BJ (cell line): ENCODE results near the gene MGAT4B. TPM values are rescaled to one million over a fixed set of nuclear protein-coding genes. Genes with fewer than 3 reads are reported as not detected.
A peak's percentile ranks its signal among the peaks of the same experiment; 100 is the strongest.

Experiments
- CTCF ChIA-PET: fragments of 350-600 bp; formaldehyde crosslinking; extraction: SDS; loops from one replicate; lab custom pipeline; 2021; ENCODE audit warnings: antibody characterized with exemption, inconsistent platforms; lab: Yijun Ruan, JAX
- POLR2A ChIA-PET: fragments of 300-600 bp; sonication (Branson Sonifier 250); formaldehyde crosslinking; extraction: SDS; loops from one replicate; lab custom pipeline; 2021; ENCODE audit warnings: antibody characterized with exemption; lab: Charles Lee
- DNase-seq: peaks from one replicate; pipeline ENCODE4 v3.0.0-alpha.2; 2011; ENCODE audit warnings: low read depth
- H3K27me3 ChIP-seq: 2 replicates; pipeline ENCODE4 v1.6.0; 2011; ENCODE audit warnings: low read length; ENCODE audit not compliant: control insufficient read depth, insufficient read depth
- H3K36me3 ChIP-seq: 2 replicates; pipeline ENCODE4 v1.5.1; 2011; ENCODE audit warnings: low read length; ENCODE audit not compliant: control insufficient read depth, insufficient read depth
- H3K4me3 ChIP-seq: 2 replicates; pipeline ENCODE4 v1.5.1; 2011; ENCODE audit warnings: low read depth, mild to moderate bottlenecking, control low read depth, low read length
- polyA plus RNA-seq: library from polyadenylated mRNA; depleted of rRNA; stranded (reverse); fragments of >200 nt; gene quantifications from 2 replicates; pipeline ENCODE4 v1.2.3, GENCODE V29; 2011
- TF ChIP-seq, protein P1 (sequence below): IDR thresholded peaks from 2 replicates; pipeline ENCODE4 v1.5.1; 2011; ENCODE audit warnings: low read depth, mild to moderate bottlenecking, control low read depth, inconsistent platforms, low read length, moderate library complexity; ENCODE audit not compliant: insufficient read depth

MGAT4B gene
- polyA plus RNA-seq, 1 experiment = 131 TPM

DNA sequence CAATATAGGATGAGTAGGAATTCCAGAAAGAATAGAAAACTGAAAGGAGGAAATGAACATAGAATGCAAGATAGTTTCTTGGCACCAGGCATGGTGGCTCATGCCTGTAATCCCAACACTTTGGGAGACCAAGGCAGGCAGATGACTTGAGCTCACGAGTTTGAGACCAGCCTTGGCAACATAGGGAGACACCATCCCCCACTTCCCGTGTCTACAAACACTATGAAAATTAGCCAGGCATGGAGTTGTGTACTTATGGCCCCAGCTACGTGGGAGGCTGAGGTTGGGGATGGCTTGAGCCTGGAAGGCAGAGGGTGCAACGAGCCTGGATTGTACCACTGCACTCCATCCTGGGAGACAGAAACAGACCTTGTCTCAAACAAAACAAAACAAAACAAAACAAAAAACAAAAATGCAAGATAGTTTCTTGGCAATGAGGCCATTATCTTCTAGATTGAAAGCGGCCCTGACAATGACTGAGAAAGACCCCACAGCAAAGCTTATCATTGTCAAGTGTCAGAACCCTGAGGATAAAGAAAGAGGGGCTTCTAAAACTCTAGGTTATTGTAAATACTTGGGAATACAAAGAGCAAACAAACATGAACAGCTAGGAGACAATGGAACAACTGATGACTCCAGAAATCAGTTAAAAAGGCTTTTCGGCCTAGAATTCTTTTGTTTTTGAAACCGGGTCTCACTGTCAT, 23.2 kb upstream of the MGAT4B start:
- CTCF ChIA-PET = interaction anchor here (0.7 to 1.0 kb wide), 3 partner anchors 21 to 562 kb away, joined by 3 read pairs; no protein-coding TSS in a partner anchor
- no peaks in the 10 kb centered on the region for H3K27me3 ChIP-seq
- TF ChIP-seq, protein P1, sequence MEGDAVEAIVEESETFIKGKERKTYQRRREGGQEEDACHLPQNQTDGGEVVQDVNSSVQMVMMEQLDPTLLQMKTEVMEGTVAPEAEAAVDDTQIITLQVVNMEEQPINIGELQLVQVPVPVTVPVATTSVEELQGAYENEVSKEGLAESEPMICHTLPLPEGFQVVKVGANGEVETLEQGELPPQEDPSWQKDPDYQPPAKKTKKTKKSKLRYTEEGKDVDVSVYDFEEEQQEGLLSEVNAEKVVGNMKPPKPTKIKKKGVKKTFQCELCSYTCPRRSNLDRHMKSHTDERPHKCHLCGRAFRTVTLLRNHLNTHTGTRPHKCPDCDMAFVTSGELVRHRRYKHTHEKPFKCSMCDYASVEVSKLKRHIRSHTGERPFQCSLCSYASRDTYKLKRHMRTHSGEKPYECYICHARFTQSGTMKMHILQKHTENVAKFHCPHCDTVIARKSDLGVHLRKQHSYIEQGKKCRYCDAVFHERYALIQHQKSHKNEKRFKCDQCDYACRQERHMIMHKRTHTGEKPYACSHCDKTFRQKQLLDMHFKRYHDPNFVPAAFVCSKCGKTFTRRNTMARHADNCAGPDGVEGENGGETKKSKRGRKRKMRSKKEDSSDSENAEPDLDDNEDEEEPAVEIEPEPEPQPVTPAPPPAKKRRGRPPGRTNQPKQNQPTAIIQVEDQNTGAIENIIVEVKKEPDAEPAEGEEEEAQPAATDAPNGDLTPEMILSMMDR = no peak
- POLR2A ChIA-PET = no interaction called here
- peaks cover 64% of the 10 kb centered on the region for H3K36me3 ChIP-seq
- H3K4me3 ChIP-seq = no peak overlapping the region
- no peak for DNase-seq

DNA sequence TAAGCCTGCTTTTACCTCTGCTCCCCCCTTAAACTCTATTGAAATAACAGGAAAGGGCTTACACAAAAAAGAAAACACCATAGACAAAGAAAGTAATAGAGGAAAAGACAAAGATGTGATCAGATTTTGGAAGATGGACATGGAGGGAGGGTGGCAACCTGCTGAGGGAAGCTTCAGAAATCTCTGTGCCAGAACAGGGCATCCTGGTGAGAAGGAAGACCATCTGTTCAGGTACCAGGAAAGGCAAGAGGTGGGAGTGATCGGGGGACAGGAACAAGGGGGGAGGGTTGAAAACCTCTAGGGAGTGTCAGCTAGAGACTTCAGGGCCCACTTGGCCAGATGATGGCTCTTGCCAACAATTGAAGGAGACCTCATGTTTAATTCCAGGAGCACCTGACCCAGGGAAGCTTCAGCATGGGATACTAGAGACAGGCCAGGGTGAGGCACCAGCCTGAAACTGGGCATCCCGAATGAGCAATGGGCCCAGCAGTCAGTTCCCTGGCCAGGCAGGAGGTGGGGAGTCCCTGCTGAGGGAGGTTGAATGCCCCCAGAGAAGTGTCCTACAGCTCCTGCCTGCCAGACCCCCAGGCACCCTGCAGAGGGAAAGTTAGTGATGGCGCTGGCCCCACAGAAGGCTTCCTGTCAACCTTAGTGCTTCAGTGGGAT, 22.2 kb upstream of the MGAT4B start:
- POLR2A ChIA-PET = no interaction called here

DNA sequence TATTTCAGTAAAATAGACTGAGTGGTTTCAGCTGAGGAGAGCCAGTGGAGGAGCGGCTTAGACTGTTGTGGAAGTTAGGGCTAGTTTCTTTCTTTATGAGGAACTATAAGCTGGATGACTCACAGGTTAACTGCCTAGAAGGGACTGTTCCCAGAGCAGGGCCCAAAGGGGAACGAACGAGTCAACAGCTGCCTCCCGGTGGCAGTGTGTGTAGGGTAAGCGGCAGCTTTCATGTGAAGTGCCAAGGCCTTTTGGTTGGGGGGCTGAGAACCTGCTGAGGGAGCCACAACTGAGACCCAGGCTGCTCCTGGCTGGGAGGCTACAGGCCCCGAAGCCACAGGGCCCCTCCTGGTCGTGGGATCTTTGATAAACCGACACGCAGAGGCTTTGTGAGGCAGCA, 21.0 kb upstream of the MGAT4B start:
- Histone ChIP-seq H3K27me3 (no peaks in the 10 kb centered on the region), H3K36me3 (peaks cover 69% of the 10 kb centered on the region), H3K4me3 (no peak overlapping the region)
- POLR2A ChIA-PET = no interaction called here
- no peak for DNase-seq
- CTCF ChIA-PET = interaction anchor here (0.7 kb wide), 1 partner anchor 19 kb away, joined by 3 read pairs; no protein-coding TSS in a partner anchor
- TF ChIP-seq, protein P1 = no peak

More for the DNA sequence above, 22.2 kb upstream of the MGAT4B start:
- no peak overlapping the region for H3K4me3 ChIP-seq
- DNase-seq = no peak
- H3K36me3 ChIP-seq = peaks cover 70% of the 10 kb centered on the region
- TF ChIP-seq, protein P1 = no peak
- CTCF ChIA-PET = interaction anchor here (0.8 to 1.0 kb wide), 2 partner anchors 22 to 65 kb away, joined by 3 read pairs; no protein-coding TSS in a partner anchor
- no peaks in the 10 kb centered on the region for H3K27me3 ChIP-seq

DNA sequence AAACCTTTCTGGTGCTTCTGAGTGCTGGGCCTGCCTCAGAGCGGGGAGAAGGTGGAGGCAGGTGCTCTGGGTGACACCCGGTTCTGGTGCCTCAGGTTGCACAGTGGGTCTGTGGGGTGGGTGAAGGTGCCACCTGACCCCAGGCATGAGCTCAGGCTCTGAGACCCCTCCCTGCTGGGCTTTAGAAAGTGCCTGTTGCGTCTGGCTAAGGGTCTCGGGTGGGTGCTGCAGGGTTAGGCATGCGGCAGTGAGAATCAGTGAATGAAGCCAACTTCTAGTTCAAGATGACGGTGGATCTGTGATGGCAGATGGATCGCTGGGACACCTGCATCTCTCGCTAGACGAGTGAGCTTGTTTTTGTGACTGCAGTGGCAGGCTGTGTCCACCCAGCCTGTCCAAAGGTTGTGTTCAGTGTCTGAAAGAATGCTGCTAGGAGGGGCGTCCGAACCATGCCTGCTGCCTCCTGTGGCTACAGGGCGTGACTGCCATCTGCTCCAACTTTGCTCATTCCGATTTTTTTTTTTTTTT, 19.1 kb upstream of the MGAT4B start:
- Histone ChIP-seq H3K36me3 (peaks cover 60% of the 10 kb centered on the region), H3K27me3 (no peaks in the 10 kb centered on the region), H3K4me3 (no peak overlapping the region)
- ChIA-PET CTCF (interaction anchor here (1.4 kb wide), 1 partner anchor 62 kb away, joined by 5 read pairs; no protein-coding TSS in a partner anchor), POLR2A (no interaction called here)
- TF ChIP-seq, protein P1 = 0 out of 2 replicates have a peak, but pooled peaks have one; percentile 2
- DNase-seq = no peak

DNA sequence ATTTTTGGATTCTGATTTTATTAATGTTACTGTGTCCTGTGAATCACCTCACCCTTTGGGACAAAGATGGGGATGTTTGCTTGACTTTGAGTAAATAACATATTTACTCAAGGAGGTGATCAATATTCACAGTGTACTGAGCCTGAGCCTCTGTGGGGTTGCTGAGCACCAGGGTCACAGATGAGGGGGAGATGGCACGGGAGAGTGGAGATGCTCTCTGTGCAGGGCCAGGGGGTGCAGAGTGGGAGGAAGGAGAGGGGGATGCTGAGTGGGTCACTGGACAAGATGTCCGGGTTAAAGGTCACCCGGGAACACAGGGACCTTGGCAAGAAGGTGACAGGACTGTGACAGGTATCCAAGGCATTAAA, 18.1 kb upstream of the MGAT4B start:
- TF ChIP-seq, protein P1 = no peak
- ChIA-PET CTCF (interaction anchor here (1.4 kb wide), 1 partner anchor 61 kb away, joined by 5 read pairs; no protein-coding TSS in a partner anchor), POLR2A (no interaction called here)
- Histone ChIP-seq H3K4me3 (no peak overlapping the region), H3K36me3 (peaks cover 55% of the 10 kb centered on the region), H3K27me3 (no peaks in the 10 kb centered on the region)
- no peak for DNase-seq
